Loucy (cell line): Measurements from ENCODE around the gene ZFPL1.

Experiments
- EZH2phosphoT487 ChIP-seq: fragments of 200-600 bp; IDR thresholded peaks from 2 replicates; pipeline ENCODE4 v1.6.1; 2018; ENCODE audit warnings: antibody characterized with exemption, mild to moderate bottlenecking, moderate library complexity, borderline replicate concordance
- TF ChIP-seq, protein P1 (sequence below): fragments of 200-600 bp; sonication (generic); conservative IDR thresholded peaks from 2 replicates; pipeline ENCODE4 v1.5.1; 2014; ENCODE audit warnings: mild to moderate bottlenecking, antibody characterized with exemption, low read length

DNA sequence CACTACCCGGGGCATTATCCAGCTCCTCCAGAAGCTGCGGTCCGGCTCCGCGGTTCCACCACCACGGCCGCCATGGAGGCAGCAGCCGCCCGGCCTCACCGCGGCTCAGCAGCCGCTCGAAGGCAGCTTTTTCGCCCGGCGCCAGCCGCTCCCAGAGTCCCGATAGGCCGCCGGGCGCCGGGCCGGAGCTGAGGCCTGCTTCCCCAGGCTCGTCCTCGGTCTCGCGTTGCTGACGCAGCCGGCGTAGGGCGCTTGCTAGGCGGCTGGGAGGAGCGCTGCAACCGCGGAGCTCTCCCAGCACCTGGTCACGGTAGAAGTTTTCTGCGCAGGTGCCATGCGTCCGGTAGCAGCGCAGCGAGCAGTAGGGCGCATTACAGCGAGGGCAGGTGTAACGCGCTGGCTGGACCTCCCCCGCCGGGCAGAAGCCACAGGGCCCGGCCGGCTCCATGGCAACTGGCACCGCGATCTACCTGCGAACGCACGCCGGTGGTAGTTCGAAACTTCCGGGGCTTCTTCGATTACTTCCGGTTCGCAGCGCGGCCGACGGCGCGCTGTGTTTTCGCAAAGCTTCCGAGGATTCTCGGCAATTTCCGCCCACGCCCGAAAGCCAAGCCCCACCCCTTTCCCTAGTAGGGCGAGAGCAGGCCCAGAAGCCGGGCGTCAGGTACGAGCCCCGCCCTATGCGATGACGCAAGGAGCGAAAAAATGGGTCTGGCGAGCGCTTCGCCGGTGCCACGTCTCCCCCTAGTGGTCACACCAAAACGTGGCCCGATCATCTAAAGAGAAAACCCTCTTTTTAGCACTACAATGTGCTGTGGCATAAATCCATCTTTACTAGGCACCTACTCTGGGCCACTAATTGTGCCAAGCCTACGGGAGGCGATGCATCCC is 33.4 kb downstream of the ZFPL1 start, which contains the start of gene ZNHIT2:
- TF ChIP-seq, protein P1, sequence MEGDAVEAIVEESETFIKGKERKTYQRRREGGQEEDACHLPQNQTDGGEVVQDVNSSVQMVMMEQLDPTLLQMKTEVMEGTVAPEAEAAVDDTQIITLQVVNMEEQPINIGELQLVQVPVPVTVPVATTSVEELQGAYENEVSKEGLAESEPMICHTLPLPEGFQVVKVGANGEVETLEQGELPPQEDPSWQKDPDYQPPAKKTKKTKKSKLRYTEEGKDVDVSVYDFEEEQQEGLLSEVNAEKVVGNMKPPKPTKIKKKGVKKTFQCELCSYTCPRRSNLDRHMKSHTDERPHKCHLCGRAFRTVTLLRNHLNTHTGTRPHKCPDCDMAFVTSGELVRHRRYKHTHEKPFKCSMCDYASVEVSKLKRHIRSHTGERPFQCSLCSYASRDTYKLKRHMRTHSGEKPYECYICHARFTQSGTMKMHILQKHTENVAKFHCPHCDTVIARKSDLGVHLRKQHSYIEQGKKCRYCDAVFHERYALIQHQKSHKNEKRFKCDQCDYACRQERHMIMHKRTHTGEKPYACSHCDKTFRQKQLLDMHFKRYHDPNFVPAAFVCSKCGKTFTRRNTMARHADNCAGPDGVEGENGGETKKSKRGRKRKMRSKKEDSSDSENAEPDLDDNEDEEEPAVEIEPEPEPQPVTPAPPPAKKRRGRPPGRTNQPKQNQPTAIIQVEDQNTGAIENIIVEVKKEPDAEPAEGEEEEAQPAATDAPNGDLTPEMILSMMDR = peak; percentile 89
- TF ChIP-seq EZH2phosphoT487 = no peak
